PC-3 (cell line): Measurements from ENCODE around the gene DKKL1. TPM values are rescaled to one million over a fixed set of nuclear protein-coding genes. Genes with fewer than 3 reads are reported as not detected.

Source experiments
- ATAC-seq: fragments of 200-7000 bp; cut with Tn5 transposase; 2 replicates; pipeline ENCODE4 v1.9.1; 2020; ENCODE audit warnings: mild to moderate bottlenecking, moderate library complexity
- BruUV-seq: library from RNA; stranded (reverse); fragments of 400-500 nt; replicated peaks from 2 replicates; lab custom pipeline; 2021; lab: Mats Ljungman, UMichigan
- CTCF ChIA-PET: fragments of 300-600 bp; sonication (Branson Sonifier 250); formaldehyde crosslinking; loops from one replicate; lab custom pipeline; 2022; ENCODE audit warnings: antibody characterized with exemption; lab: Charles Lee
- POLR2A ChIA-PET: fragments of 300-600 bp; sonication (Branson Sonifier 250); formaldehyde crosslinking; loops from one replicate; lab custom pipeline; 2022; ENCODE audit warnings: antibody characterized with exemption; ENCODE audit not compliant: unreplicated experiment; lab: Charles Lee
- DNase-seq: peaks from one replicate; pipeline ENCODE4 v3.0.0-alpha.2; 2015
- H2AFZ ChIP-seq: fragments of 300-600 bp; sonication (generic); 2 replicates; pipeline ENCODE4 v1.6.0; 2016; ENCODE audit warnings: antibody characterized with exemption, low read length
- H3F3A ChIP-seq: fragments of 300-600 bp; sonication (generic); one replicate; pipeline ENCODE4 v1.6.0; 2017; ENCODE audit warnings: antibody characterized with exemption, low read length, control low read depth, mild to moderate bottlenecking; ENCODE audit not compliant: unreplicated experiment
- H3K27ac ChIP-seq: fragments of 300-600 bp; sonication (generic); 2 replicates; pipeline ENCODE4 v1.5.1; 2016; ENCODE audit warnings: mild to moderate bottlenecking, low read length
- H3K27me3 ChIP-seq: fragments of 300-600 bp; sonication (generic); 2 replicates; pipeline ENCODE4 v1.6.1; 2016; ENCODE audit warnings: low read length, mixed read lengths
- H3K36me3 ChIP-seq: fragments of 300-600 bp; sonication (generic); 2 replicates; pipeline ENCODE4 v1.6.1; 2016; ENCODE audit warnings: low read depth, mixed run types, low read length, mixed read lengths
- H3K4me1 ChIP-seq: fragments of 300-600 bp; sonication (generic); 2 replicates; pipeline ENCODE4 v1.5.1; 2016; ENCODE audit warnings: low read length; ENCODE audit not compliant: insufficient read depth
- H3K4me2 ChIP-seq: fragments of 300-600 bp; sonication (generic); 2 replicates; pipeline ENCODE4 v1.6.0; 2016; ENCODE audit warnings: low read length
- H3K4me3 ChIP-seq: fragments of 300-600 bp; sonication (generic); 2 replicates; pipeline ENCODE4 v1.5.1; 2016; ENCODE audit warnings: mild to moderate bottlenecking, low read length, mixed read lengths
- H3K79me2 ChIP-seq: fragments of 300-600 bp; sonication (generic); 2 replicates; pipeline ENCODE4 v1.6.1; 2017; ENCODE audit warnings: low read length, mixed read lengths
- H3K9ac ChIP-seq: fragments of 300-600 bp; sonication (generic); 2 replicates; pipeline ENCODE4 v1.6.0; 2016; ENCODE audit warnings: mild to moderate bottlenecking, low read length
- H3K9me2 ChIP-seq: fragments of 300-600 bp; sonication (generic); replicated peaks from 2 replicates; pipeline ENCODE4 v1.6.1; 2016; ENCODE audit warnings: mixed run types, low read length, mixed read lengths
- H3K9me3 ChIP-seq: fragments of 300-600 bp; sonication (generic); 2 replicates; pipeline ENCODE4 v1.6.1; 2016; ENCODE audit warnings: low read length, mixed read lengths
- H4K20me1 ChIP-seq: fragments of 300-600 bp; sonication (generic); 2 replicates; pipeline ENCODE4 v1.6.1; 2016; ENCODE audit warnings: low read length, mixed read lengths
- EZH2 ChIP-seq: fragments of 300-600 bp; sonication (generic); IDR thresholded peaks from one replicate; pipeline ENCODE4 v1.6.1; 2017; ENCODE audit warnings: antibody characterized with exemption, mild to moderate bottlenecking, low read length; ENCODE audit not compliant: unreplicated experiment
- EZH2phosphoT487 ChIP-seq: fragments of 300-600 bp; sonication (generic); IDR thresholded peaks from 2 replicates; pipeline ENCODE4 v1.6.1; 2018; ENCODE audit warnings: mild to moderate bottlenecking, antibody characterized with exemption, low read length, borderline replicate concordance
- intact Hi-C: fragments of 100-400 bp; cut with micrococcal nuclease; formaldehyde crosslinking; loops from 2 replicates; pipeline ENCODE4 v1.9.0; 2023
- total RNA-seq: library from RNA; depleted of rRNA; stranded (reverse); fragments of >200 nt; gene quantifications from 2 replicates; pipeline ENCODE4 v1.2.3, GENCODE V29; 2014
- TF ChIP-seq, protein P1 (sequence below): fragments of 300-600 bp; sonication (generic); conservative IDR thresholded peaks from 2 replicates; pipeline ENCODE4 v1.5.1; 2017; ENCODE audit warnings: antibody characterized with exemption, low read depth, mild to moderate bottlenecking, low read length

The DKKL1 gene
- total RNA-seq, 1 experiment from 2014 or later = 2.4 TPM

DNA sequence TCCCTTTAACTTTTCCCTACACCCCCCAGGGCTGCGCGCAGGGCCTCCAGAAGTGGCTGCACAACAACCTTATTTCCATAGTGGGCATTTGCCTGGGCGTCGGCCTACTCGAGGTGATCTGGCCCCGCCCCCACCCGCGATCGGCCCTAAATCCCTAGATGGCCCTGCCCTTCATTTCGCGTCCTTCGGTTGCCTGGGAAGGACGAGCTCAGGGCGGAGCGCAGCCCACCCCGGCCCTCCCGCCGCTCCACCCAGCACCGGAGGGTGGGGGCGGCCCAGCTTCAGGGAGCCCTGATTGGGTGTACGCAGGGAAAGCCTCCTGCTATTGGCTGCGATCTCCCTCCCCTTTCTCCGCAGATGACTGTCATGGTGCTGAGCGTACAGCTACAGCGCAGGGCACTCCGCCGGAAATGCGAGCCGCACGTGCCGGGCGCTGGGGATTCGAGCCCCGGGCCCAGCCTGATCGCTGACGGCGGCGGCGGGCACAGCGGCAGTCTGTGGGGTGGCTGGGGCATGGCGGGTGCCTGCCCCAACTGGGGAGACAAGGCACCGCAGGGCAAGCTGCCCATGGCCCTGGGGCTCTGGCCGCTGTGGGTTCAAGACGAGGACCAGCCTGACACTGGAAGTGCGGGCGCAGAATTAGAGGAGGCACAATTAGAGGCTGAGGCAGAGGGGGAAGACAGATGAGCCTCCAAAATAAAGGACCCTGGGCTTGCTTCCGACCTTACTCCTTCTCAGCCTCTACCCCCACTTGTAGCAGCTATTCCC lies 24.2 kb upstream of the DKKL1 start:
- POLR2A ChIA-PET = interaction anchor here (0.6 to 1.0 kb wide), 2 partner anchors 8 to 28 kb away, joined by 3 to 11 read pairs; no protein-coding TSS in a partner anchor
- Histone ChIP-seq H3K36me3 (peaks cover 20% of the 10 kb centered on the region; the same call in 1 of the 2 replicates), H3K4me3 (peak overlapping the region; percentile 57), H3K4me1 (peaks cover 14% of the 10 kb centered on the region), H4K20me1 (no peaks in the 10 kb centered on the region), H3F3A (no peaks in the 10 kb centered on the region), H3K27me3 (no peaks in the 10 kb centered on the region), H3K4me2 (peak overlapping the region; percentile 83), H3K79me2 (no peaks in the 10 kb centered on the region), H3K9me3 (no peaks in the 10 kb centered on the region), H2AFZ (peak overlapping the region; percentile 86), H3K27ac (no peak overlapping the region), H3K9ac (no peak overlapping the region), H3K9me2 (no peaks in the 10 kb centered on the region)
- no TSS peak for BruUV-seq
- ATAC-seq (peak; percentile 89), DNase-seq (peak; percentile 93)
- TF ChIP-seq EZH2phosphoT487 (no peak), EZH2 (no peak)
- TF ChIP-seq, protein P1, sequence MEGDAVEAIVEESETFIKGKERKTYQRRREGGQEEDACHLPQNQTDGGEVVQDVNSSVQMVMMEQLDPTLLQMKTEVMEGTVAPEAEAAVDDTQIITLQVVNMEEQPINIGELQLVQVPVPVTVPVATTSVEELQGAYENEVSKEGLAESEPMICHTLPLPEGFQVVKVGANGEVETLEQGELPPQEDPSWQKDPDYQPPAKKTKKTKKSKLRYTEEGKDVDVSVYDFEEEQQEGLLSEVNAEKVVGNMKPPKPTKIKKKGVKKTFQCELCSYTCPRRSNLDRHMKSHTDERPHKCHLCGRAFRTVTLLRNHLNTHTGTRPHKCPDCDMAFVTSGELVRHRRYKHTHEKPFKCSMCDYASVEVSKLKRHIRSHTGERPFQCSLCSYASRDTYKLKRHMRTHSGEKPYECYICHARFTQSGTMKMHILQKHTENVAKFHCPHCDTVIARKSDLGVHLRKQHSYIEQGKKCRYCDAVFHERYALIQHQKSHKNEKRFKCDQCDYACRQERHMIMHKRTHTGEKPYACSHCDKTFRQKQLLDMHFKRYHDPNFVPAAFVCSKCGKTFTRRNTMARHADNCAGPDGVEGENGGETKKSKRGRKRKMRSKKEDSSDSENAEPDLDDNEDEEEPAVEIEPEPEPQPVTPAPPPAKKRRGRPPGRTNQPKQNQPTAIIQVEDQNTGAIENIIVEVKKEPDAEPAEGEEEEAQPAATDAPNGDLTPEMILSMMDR = no peak
- CTCF ChIA-PET = interaction anchor here (0.6 kb wide), 1 partner anchor 242 kb away, joined by 4 read pairs; no protein-coding TSS in a partner anchor
- intact Hi-C loops = loop anchor here (1.0 kb wide), 2 partner anchors 24 to 104 kb away; partner anchors contain the start of gene DKKL1

DNA sequence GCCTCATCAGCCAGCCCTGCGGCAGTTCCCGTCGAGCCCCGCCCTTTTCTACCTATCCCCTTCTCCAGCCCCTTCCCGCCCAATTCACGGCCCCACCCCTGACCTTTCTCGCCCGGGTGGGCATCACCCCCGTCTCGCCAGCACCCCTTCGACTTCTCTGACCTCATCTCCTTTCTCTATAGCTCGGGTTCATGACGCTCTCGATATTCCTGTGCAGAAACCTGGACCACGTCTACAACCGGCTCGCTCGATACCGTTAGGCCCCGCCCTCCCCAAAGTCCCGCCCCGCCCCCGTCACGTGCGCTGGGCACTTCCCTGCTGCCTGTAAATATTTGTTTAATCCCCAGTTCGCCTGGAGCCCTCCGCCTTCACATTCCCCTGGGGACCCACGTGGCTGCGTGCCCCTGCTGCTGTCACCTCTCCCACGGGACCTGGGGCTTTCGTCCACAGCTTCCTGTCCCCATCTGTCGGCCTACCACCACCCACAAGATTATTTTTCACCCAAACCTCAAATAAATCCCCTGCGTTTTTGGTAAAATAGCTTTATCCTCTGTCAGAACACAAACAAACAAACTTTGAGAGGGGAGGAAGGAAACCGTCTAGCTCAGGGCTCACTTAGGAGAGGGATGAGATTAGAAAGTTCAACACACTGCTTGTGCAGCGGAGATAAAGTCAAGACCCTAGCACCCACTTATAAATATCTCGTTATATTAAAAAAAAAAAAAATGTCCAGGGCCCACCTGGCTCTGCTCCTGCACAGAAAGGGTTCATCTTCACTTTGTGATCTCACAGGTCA lies 23.4 kb upstream of the DKKL1 start:
- POLR2A ChIA-PET = no interaction called here
- TF ChIP-seq, protein P1 = no peak
- TF ChIP-seq EZH2 (no peak), EZH2phosphoT487 (no peak)
- Histone ChIP-seq H3K27me3 (no peaks in the 10 kb centered on the region), H3K9ac (no peak overlapping the region), H3K4me1 (peaks cover 14% of the 10 kb centered on the region), H4K20me1 (no peaks in the 10 kb centered on the region), H3K4me3 (peak overlapping the region; percentile 30; the same call in 1 of the 2 replicates), H3K9me2 (no peaks in the 10 kb centered on the region), H3K4me2 (peak overlapping the region; percentile 83; the same call in 1 of the 2 replicates), H3K27ac (no peak overlapping the region), H3K9me3 (no peaks in the 10 kb centered on the region), H3K36me3 (peaks cover 26% of the 10 kb centered on the region; the same call in 1 of the 2 replicates), H3K79me2 (no peaks in the 10 kb centered on the region), H2AFZ (peak overlapping the region; percentile 86), H3F3A (no peaks in the 10 kb centered on the region)
- intact Hi-C loops = no loop called here
- CTCF ChIA-PET = no interaction called here
- no peak for DNase-seq
- BruUV-seq = no TSS peak
- ATAC-seq = no peak
